ENCODE results near the gene LYSET. TPM values are rescaled to one million over a fixed set of nuclear protein-coding genes. Genes with fewer than 3 reads are reported as not detected.
"Not testable (repeated sequence)": the region's sequence is repeated elsewhere in the genome, so short reads cannot be mapped to it uniquely, and the experiment has no call there.

Gene LYSET
- total RNA-seq, 1 experiment from 2014 or later, result 127 TPM

DNA sequence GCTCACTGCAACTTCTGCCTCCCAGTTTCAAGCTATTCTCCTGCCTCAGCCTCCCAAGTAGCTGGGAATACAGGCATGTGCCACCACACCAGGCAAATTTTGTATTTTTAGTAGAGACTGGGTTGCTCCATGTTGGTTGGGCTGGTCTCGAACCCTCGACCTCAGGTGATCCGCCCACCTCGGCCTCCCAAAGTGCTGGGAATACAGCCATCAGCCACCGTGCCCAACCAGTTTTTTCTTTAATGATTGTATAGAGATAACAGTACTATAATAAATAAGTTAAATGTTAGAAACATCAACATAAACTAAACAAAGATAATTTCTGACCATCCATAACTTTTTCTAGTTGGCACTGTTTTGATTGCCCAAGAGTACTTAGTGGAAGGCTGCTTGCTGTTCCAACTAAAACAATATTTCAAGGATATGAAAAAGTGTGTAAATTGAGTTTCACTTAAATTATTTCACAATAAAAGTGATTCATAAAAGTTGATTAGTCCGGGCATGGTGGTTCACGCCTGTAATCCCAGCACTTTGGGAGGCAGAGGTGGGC lies 16.1 kb downstream of the LYSET start:
- in situ Hi-C loops (cut with HindIII; ENCODE audit: low pct_unique_long_range_greater_than_20kb, low sequenced_read_pairs), result no loop called here
- no peak for DNase-seq (ENCODE audit: low read depth, low spot score)

DNA sequence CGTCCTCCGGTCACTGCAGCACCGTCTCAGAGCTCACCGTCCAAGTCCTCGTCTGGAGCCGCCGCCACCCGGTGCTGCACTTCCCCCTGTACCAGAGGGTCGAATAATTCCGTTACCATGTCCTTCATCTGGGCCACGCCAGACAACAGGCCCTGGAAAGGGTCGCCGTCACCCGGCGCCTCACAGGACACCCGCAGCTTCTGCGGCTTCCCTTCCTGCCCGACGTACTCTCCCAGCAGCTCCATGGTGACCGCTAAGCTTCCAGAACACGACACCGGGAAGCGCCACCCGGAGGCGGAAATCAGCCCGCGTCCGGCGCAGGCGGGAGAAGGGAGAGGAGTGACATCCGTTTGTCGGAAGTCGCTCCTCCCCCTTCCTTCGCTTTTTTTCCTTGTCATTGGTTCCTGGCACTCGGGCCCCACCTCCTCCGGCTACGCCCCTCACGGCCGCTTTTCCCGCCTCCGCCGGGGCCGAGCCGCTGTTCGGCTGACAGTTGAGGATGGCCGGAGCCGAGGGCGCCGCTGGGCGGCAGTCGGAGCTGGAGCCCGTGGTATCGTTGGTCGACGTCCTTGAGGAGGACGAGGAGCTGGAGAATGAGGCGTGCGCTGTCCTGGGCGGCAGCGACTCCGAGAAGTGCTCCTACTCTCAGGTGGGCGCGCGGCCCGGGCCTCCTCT lies 21.8 kb downstream of the LYSET start, which contains the start of the genes GON7 and UBR7:
Gene GON7, minus strand, starts transcription at position 273 of the 675 bp plus-strand sequence. Its CDS starts 28 bp downstream, at position 245.
Gene UBR7, plus strand, starts transcription at position 464 of the 675 bp plus-strand sequence. Its CDS starts 36 bp downstream, at position 500.
- DNase-seq (ENCODE audit: low read depth, low spot score), result peak; percentile 98

DNA sequence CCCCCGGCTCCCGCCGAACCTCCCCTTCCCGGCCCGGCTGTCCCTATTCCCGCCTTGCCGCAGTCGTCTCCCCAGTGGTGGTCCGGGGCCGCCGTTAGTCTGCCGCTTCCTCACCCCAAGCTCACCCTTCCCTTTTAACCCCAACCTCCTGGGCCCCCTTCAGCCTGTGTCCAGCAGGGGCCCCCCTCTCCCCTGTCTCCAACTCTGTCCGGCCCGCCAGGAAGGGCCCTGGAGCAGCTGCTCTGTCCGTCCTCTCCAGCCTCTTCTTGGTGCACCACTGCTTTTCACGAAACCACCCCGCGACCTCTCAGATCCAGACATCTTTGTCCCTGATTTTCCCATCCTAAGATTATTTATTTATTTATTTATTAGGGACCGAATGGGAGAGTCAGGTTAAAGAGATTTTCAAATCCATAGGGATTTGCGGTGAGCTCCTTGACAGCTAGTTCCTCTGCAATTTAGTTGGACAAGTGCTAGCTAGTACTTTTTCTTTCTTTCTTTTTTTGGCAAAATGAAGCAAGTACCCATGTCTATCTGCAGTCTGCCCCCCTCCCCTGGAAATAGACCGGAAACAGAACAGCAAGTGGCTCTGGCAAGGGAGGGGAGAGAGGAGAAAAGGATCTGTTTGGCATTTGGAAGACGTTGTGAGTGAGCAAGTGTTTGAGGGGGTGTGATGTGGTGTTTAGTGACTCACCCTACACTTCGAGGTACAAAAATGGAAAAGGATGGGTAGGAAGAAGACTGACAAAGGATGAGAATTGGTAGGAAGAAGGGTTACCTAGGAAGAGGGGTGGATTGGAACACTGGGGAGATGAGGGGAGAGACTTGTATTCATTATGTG lies 22.6 kb downstream of the LYSET start:
- in situ Hi-C loops (cut with HindIII; ENCODE audit: low pct_unique_long_range_greater_than_20kb, low sequenced_read_pairs), result no loop called here
- DNase-seq (ENCODE audit: low read depth, low spot score), result peak; percentile 60

More for the DNA sequence above, 21.8 kb downstream of the LYSET start, which contains the start of the genes GON7 and UBR7:
- in situ Hi-C loops (cut with HindIII; ENCODE audit: low pct_unique_long_range_greater_than_20kb, low sequenced_read_pairs), result no loop called here

DNA sequence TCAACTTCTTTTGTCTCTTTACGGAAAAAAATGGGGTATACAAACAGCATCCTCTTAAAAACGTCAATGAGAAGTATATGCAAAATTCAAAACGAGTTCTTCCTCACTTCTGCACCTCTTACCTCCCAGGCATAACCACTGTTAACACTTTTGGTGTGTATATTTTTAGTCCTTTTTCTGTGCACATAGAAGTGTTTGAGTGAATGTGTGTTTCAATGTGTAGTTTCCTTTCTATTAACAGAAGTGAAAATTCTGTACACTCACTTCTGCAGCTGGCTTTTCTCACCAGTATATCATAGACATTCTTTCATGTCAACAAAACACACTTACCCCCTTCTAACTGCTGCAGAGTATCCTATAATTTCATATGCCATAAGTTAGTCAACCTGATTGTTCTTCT lies 27.3 kb downstream of the LYSET start:
- DNase-seq (ENCODE audit: low read depth, low spot score), result no peak
- in situ Hi-C loops (cut with HindIII; ENCODE audit: low pct_unique_long_range_greater_than_20kb, low sequenced_read_pairs), result no loop called here

GRCh38 chr14:93214598-93214997 lies 29.5 kb downstream of the LYSET start:
- in situ Hi-C loops (cut with HindIII; ENCODE audit: low pct_unique_long_range_greater_than_20kb, low sequenced_read_pairs), result no loop called here

GRCh38 chr14:93219103-93219726 lies 34.1 kb downstream of the LYSET start:
- DNase-seq (ENCODE audit: low read depth, low spot score), result peak; percentile 82
- in situ Hi-C loops (cut with HindIII; ENCODE audit: low pct_unique_long_range_greater_than_20kb, low sequenced_read_pairs), result no loop called here

More at GRCh38 chr14:93214598-93214997, 29.5 kb downstream of the LYSET start:
- DNase-seq (ENCODE audit: low read depth, low spot score), result no peak

- in situ Hi-C loops (cut with HindIII; ENCODE audit: low pct_unique_long_range_greater_than_20kb, low sequenced_read_pairs), result no loop called here
- no peak for DNase-seq (ENCODE audit: low read depth, low spot score)
These were observed 35.4 kb downstream of the LYSET start for GRCh38 chr14:93220509-93220908.

GRCh38 chr14:93223565-93223964 lies 38.4 kb downstream of the LYSET start:
- DNase-seq (ENCODE audit: low read depth, low spot score), result no peak
- in situ Hi-C loops (cut with HindIII; ENCODE audit: low pct_unique_long_range_greater_than_20kb, low sequenced_read_pairs), result no loop called here

DNA sequence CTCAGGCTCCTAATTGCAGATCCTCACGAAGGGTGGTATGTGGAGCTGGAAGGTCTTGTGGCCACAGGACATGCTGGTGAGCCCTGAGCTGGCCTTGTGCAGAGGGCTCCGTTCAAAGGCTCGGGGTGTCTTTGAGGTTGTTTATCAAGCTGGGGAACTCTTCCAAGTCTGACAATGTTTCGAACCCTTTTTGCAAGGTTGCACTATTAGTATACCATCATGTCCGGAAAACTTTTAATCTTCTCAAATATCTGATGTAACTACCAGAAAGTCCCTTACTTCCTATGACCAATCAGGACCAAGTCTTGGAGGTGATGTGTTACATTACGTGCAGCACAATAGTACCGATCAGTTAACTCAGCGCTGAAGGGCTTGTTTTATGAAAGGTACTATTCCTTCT lies 43.4 kb downstream of the LYSET start:
- in situ Hi-C loops (cut with HindIII; ENCODE audit: low pct_unique_long_range_greater_than_20kb, low sequenced_read_pairs), result no loop called here

DNA sequence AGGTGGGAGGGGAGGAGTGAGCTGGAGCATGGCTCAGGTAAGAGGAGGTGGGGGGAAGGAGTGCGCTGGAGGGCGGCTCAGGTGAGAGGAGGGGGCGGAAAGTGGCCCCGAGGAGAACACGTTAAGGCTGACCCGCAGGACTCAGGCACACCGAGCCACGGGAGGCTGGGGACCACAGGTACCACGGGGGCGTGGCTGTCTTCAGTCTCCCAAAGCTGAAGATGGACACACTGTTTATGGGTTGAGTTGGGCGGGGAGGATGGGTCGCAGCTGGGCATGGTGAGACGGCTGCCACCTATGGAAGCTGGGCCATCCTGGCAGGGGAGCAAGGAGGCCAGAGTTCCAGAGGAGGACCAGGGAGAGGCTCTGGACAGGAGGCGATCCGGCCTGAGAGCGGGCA lies 45.4 kb downstream of the LYSET start:
- DNase-seq (ENCODE audit: low read depth, low spot score), result no peak
- in situ Hi-C loops (cut with HindIII; ENCODE audit: low pct_unique_long_range_greater_than_20kb, low sequenced_read_pairs), result no loop called here

More for the DNA sequence above, 43.4 kb downstream of the LYSET start:
- no peak for DNase-seq (ENCODE audit: low read depth, low spot score)

DNA sequence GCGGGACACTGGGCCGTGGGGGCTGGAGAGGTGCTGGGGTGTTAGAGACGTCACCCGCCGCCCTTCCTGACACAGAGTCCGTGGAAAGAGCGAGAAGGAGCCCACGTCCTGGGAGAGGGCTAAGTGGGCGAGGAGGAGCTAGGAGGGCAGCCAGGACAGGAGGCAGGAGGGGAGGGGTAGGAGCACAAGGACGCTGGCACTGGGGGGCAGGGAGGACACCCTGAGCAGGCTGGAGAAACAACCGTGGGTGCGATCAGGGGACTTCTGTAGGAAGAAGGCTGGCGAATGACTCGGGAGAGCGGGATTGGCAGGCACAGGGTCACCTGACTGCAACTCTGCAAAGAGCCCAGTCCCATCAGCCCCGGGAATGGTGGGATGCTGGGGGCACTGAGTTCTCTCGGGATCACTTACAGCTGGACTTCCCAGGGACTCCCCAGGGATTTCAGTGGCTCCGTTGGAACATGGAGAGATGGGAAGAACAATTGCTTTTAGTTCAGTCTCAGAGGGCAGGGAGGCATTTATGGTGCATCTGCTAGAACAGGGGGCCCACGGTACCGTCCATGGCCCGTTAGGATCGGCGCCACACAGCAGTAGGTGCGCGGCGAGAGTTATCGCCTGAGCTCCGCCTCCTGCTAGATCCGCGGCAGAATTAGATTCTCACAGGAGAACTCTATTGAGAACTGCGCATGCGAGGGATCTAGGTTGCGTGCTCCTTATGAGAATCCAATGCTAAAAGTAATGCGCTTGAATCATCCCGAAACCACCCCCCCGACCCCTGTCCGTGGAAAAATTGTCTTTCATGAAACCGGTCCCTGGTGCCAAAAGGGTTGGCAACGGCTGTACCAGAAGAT lies 46.2 kb downstream of the LYSET start:
- in situ Hi-C loops (cut with HindIII; ENCODE audit: low pct_unique_long_range_greater_than_20kb, low sequenced_read_pairs), result no loop called here
- DNase-seq (ENCODE audit: low read depth, low spot score), result peak; percentile 34

DNA sequence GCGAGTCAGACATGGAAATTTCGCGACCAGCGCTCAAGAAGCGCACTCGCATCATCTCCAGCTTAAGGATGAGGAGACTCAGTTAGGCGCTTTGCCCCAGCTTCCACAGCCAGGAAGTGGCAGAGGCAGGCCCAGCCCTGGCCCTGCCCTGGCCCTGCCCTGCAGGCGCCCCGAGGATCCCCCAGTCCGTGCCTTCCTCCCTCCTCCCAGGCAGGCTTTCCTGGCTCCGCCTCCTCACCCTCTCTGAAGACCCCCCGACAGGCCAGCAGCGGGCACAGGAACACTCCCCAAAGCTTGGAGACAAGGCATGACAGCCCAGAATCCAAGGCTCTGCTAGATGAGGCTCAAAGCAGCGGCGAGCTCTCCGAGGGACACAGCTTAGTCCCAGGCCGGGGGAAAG lies 47.0 kb downstream of the LYSET start:
- no peak for DNase-seq (ENCODE audit: low read depth, low spot score)
- in situ Hi-C loops (cut with HindIII; ENCODE audit: low pct_unique_long_range_greater_than_20kb, low sequenced_read_pairs), result no loop called here

DNA sequence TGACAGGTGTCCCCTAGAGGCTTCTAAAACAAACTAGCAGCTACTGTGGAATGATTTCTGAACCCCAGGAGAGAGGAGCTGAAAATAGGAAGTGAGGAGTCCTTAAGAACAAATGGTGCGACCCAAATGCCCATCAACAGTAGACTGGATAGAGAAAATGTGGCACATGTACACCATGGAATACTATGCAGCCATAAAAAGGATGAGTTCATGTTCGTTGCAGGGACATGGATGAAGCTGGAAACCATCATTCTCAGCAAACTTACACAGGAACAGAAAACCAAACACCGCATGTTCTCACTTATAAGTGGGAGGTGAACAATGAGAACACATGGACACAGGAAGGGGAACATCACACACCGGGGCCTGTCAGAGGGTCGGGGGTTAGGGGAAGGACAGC lies 48.0 kb downstream of the LYSET start:
- DNase-seq (ENCODE audit: low read depth, low spot score); in situ Hi-C loops (cut with HindIII; ENCODE audit: low pct_unique_long_range_greater_than_20kb, low sequenced_read_pairs): not testable (repeated sequence)

DNA sequence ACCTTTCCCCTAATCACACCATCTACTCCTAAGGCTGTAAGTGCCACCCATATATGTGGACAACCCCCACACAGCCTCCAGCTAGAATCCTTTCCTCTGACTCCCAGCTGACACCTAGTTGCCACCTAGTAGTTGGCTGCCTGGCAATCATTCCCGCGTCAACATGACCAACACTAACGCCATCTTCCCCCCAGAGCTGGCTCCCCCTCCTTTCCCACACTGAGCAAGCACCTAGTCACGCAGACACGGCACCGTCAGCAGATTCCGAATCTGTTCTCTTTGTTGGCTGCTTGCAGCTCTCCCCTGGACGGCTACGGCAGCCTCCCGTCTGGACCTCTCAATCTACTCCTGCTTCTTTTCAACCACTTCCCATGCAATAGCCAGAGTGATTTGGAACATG lies 49.7 kb downstream of the LYSET start:
- in situ Hi-C loops (cut with HindIII; ENCODE audit: low pct_unique_long_range_greater_than_20kb, low sequenced_read_pairs), result no loop called here
- DNase-seq (ENCODE audit: low read depth, low spot score), result peak; percentile 11

Data from SK-MEL-5 (cell line).